Measurements from ENCODE around the gene CPT2.

Gene CPT2

DNA sequence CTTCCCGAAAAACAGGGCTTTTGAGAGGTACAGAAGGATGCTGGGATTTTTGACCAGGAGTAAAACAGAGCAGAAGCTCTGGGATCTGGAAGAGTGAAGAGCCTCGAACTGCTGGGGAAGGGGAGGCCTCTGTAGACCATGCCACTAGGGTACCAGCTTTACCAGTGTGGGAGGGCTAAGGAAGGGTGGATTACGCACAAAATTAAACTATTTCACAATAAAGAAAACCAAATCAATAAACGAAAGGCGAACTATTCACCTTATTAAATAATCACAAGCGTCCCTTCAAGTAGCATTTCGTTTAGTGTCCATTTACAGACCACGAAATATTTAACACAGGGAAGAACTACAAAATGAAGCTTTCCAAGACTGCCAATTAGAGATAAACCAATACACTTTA is 23.1 kb downstream of the CPT2 start:
- no peak for DNase-seq (ENCODE audit: low spot score)

DNA sequence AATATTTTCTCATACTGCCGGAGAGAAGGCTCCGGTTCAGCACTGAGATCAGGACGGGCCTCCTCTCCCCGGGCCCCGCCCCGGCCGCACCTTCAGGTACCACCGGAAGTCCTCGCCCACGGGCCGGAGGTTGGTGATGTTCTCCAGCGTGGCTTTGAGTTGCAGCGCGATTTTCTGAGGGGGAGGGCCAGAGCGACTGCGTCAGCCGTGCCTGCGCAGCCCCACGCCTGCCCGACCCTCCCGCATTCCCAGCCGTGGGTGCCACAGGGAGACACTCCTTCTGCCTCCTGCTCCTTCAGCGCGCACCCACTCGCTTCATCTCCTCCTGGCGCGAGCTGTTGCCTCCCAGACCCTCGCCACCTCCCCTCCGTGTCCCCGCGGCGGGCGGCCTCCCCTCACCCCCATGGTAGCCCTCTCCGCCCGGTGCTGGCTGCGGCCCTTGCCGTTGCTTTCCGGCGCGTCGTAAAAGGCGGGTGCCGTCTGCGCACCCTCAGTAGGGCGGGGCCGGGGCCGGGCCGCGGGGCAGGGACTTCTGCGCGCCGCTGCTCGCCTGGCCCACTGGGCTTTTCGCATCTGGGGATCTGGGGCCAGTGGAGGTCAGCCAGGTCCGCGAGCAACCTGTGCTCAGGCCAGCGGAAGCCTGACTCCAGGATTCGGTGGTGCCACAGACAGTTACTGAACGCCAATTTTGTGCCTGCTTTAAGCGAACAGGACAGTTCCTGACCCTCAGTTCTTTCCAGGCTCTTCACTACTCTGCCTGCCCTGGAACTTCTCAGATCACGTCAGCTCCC is 23.7 kb downstream of the CPT2 start, which contains the start of gene CZIB:
Gene CZIB (minus strand): TSS at position 464 of the 791 bp plus-strand sequence. CDS start 59 bp downstream, at position 405.
- DNase-seq (ENCODE audit: low spot score): peak; percentile 64

DNA sequence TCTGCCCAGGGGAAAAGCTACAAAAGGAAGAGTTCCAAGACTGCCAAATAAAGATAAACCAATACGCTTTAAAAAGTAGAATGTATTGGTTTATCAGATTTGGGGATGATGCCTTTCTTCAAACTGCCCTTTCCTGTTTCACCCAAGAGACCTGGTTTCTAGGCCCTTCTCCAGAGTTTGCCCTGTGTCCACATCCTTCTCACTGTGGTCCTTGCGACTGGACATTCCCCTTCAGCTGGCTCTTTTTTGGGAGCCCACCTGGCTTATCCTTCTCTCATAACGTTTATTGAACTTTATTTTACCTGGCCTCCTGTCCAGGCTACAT is 24.3 kb downstream of the CPT2 start:
- no peak for DNase-seq (ENCODE audit: low spot score)

DNA sequence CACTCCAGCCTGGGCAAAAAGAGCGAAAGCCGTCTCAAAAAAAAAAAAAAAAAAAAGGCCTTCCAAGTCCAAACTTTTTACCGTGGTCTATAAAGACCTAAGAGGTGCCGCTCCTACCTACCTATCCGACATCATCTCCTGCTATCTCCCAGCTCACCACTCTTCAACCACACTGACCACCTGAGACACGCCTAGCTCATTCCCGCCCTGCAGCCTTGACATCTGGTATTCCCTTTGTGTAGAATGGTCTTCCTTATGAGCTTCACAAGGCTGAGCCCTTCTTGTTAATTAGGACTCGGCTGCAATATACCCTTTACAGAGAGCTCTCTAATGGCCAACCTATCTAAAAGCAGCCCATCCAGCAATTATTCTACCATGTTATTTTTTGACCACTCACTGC is 41.0 kb downstream of the CPT2 start:
- DNase-seq (ENCODE audit: low spot score): no peak

DNA sequence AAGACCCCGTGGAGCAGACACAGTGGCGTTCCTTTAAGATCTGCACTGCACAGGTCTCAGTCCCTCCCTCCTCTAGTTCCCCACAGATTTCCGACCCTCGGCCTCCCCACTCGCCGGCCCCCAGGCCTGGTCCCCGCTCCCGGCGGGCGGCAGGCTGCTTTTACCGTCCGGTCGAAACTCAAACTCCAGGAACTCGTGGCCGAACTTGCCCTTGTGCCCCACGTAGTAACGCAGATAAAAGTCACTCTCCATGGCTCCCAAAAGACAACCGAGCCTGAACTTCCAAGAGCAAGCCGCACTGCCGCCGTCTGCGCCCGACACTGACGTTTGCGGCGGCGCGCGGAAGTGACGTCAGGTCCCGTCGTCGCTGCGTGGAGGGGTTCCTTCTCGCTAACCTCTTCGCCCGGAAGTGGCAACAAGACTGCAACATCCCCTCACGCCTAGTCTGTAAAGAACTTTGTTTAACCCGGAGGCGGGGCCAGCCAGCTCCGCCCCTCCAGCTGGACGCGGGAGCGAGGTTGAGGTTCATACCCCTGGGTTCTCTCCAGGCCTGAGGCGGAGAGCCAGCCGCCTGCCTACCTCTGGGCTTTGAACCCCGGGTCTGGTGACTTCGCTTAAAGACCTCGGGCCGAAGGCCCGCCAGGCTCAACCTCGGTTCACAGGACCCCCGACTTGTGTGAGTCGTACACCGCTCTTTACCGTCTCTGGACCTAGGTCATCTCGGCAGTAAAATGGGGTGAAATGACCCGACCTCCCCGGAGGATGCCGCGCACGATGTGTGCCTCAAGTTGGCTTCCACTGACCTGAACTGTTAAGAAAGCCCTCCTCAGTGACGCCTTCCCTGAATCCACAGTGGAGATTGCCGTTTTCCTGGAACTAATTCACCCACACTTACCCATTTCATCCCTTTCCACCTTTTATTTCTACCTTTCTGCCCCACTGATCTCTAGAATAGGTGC is 41.9 kb downstream of the CPT2 start, which contains the start of gene MAGOH:
Gene MAGOH (minus strand): TSS at position 322 of the 959 bp plus-strand sequence. CDS start 70 bp downstream, at position 252.
- DNase-seq (ENCODE audit: low spot score): peak; percentile 98

DNA sequence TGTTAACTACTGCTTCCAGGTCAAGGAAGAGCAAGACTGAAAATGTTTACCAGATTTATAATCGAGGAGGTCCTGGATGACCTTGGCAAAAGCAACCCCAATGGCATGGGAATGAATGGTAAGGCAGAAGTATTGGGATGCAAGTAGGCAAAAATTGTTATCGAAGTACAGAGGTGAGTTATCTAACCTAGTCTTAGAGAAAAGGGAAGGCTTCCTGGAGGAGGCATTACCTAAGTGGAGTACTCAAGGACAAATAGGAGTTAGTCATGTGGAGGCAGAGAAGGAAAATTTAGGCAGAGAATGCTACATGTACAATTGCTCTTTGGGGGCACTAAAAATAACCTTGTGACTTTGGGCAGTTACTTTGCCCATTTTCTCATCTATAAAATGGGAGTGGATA is 45.2 kb downstream of the CPT2 start:
- DNase-seq (ENCODE audit: low spot score): no peak

DNA sequence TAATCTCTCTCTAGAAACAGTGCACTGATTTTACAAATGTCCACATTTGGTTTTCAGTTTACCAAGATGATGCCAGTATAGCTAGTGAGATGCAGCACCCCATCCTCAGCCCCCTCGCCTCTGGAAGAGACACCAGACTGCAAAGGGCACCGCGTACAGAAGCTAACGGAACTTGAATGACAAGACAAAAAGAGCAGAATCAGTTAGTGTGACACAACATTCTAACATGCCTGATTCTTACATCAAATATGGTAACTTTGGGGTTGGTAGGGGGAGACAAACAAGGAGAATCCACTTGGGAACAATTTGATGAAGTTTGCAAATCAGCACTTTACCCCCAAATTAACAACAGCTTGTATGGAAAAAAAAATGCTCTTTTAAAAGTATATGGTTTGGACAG is 45.8 kb downstream of the CPT2 start:
- no peak for DNase-seq (ENCODE audit: low spot score)

DNA sequence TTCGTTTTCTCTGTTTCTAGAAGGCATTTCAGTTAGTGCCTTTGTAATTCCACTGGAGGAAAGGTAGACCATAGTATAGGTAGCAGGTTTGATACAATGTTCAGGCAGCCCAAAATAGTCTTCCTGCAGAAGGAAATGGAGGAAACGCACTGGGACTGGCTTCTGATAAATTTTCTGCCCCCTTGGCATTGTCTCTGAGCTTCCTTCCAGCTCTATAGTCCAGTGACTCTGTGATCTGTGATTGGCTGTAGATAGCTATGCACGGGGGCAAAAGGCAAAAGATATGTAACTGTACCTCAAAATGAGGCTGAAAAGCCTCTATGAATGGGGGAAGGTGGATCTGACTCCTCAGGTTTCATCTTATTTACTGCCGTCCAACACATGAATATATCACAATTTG is 47.5 kb downstream of the CPT2 start:
- DNase-seq (ENCODE audit: low spot score): no peak

DNA sequence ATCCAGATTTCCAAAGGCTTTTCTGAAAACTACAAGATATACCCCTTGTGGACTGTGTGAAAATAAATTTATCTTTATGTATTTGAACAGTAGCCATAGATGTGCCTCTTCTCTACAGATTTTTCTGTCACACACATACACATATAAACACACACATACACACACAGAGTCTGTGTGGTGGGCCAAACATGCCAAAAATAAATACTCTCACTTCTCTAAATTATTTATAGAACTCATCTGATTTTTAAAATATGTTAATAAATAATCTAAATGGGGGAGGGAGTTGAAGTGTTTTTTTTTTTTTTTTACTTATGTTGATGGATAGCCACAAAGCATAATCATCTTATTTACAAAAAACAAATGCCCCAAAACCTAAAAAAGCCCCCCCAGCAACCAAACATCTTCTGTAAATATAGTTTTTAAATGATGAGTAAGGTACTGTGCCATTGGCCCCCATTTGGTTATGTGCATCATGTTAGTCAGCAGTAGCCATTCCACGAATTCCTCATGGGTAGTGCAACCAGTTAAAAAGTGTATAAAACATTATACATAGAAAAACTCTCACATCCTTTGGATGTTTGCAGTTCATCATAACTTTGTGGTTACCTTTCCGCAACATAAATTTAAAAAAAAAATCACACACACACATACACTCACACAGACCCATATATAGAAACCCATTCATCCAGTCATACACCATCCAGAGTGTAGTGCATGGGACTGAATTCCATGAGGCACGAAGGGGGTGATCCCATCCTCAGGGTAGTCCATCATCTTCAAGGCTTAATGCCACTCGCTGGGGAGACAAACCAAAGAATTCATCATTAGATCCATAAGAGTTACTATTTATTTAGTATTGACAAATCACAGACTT is 49.9 kb downstream of the CPT2 start:
- DNase-seq (ENCODE audit: low spot score): no peak

DNA sequence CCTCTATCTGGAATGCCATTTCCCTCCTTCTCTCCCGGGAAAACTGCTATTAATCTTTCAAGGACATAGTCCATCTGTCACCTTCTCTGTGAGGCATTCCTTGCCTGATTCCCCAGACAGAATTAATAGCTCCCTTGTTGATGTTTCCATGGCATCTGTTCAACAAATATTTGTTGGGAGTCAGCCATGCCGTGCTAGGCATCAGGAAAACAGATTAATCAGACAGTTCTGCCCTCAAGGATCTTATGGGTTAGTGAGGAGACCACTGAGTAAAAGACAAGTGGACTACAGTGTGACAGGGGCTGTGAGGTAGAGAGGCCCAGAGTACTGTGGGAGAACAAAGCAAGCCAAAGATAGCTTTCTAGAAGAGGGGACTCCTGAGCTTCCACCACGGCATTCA is 53.1 kb downstream of the CPT2 start:
- DNase-seq (ENCODE audit: low spot score): peak; percentile 13

DNA sequence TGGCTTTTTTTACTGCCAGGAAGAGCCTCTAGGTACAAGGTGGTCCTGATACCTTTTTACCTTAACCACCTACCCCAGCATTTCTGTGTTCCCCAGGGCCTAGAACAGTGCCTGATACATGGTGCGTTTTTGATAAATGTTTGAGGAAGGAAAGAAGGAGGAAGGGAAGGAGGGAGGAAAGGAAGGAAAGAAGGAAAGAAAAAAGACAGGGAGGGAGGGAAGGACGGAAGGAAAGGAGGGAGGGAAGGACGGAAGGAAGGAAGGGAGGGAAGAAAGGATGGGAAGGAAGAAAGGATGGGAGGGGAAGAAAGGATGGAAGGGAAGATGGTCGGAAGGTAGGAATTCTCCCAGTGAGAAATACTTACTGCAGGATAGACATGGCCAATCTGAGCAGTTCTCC is 53.7 kb downstream of the CPT2 start:
- DNase-seq (ENCODE audit: low spot score): no peak

DNA sequence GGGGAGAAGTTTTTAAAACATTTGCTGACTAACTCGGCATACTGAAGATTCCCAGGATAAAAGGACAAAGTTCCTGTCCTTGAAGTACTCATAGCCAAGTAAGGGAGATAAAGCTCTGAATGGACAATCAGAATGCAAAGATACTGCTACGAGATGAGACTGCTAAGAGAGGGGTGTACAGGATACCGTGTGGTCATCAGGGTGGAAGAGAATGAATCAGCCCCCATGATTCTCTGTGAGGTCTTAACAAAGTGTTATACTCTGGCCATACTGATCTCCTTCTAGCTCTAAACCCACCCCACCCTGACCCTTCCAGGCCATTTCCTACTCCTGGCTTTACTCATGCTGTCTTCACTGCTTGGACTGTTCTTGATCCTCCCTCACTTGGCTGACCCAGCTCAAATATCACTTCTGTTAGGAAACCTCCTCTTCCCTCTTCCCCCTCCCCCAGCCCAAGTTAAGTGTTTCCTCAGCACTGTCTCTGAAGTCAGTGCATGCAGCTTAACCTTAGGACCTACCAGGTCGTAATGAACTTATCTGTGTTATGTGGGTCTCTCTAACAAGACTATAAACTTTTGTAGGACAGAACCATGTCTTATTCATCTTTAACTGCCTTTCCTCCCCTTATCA is 57.5 kb downstream of the CPT2 start:
- no peak for DNase-seq (ENCODE audit: low spot score)

DNA sequence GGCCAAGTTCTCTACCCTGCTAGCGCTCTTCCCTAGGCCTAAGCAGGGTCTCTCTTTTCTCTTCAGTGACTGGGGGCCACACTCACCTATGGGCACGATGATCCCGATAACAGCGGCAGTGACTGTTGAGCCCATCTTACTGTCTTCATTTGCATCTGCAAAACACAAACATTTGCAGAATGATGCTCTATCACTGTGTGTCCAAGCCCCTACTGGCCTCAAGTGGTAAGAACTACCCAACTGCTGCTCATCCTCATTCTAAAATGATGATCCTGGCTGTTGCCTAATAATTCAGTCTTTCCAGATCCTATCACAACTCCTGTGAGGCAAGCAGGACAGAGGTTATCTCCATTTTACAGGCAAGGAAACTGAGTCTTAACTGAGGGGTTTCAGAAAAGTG is 58.4 kb downstream of the CPT2 start:
- no peak for DNase-seq (ENCODE audit: low spot score)

DNA sequence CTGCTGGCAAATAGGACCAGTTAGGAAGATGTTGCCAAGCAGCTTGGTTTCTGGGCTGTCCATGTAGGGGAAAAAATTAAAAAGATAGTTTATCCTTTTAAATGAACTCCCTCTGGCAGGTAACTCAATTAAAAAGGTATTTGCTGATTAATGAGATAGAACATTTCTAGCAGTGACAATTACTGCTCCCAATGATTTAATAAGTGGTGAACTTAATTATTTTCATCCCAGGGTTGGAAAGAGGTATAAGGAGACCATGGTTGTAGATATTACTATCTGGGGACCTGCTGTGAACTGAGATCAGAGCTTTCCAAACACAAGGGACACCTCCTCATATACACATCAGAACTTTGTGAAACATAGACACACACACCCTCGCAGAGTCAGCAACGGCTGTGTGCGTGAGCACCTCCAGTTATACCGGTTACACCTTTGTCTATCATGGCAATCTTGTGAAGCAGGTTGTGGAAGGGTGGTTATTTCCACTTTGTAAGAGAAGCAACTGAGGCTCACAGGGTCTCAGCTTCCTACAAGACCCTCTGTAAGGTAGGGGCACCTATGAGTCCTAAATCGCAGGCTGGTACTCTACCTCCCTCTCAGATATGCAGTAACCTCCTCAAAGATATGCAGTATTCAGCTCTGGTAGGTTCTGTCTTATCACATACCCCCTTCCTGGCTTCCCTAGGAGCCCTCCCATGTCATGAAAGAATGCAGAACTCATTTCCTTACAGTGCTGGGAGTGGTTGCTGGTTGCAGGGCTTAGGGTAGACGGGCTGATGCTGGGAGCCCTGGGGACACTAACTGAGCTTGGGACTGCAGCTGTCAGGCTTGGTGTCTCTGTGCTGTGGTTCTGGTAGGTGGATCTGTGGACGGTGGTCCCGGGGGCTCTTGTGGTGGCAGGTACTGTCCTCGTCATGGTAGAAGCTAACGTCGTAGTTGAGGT is 60.2 kb downstream of the CPT2 start:
- no peak for DNase-seq (ENCODE audit: low spot score)

DNA sequence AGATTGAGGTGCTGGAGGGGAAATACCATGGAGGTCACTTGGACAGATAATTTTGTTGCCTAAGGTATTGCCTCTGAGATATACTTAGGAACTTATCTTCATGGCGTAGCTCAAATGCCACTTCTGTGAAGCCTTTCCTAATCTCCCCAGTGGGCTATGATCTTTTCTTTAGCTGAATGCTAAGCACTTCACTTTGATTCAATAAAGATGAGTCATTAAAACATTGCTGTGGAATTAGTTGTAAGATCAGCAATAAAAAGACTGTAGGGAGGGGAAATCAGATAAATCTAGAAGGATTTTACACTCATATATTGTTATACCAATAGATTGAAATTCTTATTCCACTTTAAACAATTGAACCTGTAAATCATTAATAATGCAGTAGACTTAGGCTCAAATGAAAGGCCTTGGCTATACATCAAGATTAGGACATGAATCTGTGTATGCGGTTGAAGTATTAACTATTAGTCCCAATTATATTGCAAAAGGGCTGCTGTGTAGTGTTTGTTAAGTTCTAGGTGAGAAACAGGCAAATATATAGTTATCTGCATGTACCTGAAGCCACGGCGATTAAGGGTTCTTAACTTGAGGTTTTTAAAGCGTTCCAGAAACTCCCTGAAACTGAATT is 60.9 kb downstream of the CPT2 start:
- no peak for DNase-seq (ENCODE audit: low spot score)

DNA sequence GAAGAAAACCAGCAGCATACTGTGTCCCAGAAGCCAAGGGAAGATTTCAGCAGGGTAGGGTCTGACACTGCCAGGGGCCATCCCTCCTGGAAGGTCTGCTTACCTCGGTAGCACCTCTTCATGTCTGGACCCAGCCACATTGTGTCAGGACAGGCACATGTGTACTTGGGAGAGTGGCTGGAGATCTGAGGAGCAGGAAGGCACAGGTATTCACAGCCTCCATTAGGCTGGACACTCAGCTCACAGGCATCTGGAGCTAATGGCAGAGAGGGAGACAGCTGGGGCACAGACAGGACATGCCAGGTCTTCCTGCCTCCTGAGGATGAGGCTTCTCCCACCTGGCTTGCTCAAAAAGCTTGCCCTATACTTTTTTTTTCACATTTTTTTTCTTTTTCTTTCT is 61.6 kb downstream of the CPT2 start:
- no peak for DNase-seq (ENCODE audit: low spot score)

DNA sequence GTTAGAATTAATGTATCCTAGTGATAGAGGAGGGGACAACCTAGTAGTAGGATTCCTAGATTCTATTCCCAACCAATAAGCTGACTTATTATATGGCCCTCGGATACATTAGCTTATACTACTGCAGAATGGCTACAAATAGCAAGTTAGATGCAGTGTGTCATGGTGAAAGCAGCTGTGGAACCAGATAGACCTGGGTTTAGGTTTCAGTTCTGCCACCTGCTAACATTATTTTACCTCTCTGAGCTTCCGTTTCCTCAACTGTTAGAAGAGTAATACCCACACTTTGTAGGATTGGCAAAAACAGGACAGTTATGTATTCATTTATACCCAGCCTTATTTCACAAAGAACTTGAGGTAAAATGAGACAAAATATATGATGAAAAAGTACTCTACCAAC is 63.3 kb downstream of the CPT2 start:
- no peak for DNase-seq (ENCODE audit: low spot score)

DNA sequence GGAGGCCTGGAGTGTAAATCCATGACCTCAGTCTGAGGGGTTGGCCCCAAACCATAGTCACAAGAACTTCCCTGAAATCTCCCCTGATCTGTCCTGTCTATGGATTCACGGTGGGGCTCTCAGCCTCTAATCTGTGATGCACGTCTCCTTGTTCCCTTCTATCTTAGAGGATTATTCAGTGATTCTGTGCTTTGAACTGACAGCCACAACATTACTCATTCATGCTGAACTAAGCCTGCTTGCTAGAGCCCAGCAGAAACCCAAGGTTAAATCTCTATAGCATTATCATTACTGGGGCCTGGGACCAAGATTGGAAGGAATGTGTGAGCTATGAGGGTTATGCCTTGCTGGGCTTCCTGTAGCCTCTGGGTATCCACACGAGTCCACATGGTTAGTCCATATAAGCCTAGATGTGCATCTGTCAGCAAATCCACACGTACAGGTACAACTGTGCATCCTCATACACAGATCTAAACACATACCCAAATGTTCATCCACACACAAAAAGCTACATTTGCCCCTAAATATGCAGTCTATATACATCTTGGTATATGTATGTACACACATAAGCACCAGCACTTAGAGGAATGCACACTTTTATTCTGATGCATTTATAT is 64.1 kb downstream of the CPT2 start:
- no peak for DNase-seq (ENCODE audit: low spot score)

DNA sequence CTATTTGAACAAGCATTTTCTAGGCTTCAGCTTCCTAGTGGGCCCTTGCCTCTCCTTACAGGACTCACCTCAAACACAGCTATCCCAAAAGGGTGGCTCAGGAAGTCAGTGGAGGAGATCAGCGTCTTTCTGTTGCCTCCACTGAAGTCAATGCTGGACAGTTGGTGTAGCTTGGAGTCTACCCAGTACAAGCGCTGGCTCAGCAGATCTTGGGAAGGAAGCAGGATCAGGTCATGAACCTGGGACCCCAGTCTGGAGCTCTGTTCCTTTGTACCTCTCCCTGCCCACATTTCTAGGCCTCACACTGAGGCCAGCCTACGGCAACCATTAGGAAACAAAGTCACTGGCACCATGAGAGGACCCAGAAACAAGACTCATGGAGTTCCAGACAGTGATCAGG is 65.4 kb downstream of the CPT2 start:
- DNase-seq (ENCODE audit: low spot score): no peak

All from COLO829 (cell line).